Germinal center (tissue), 1 donor: ENCODE measurements around the gene PFAS.

ENCODE experiments used
- DNase-seq: peaks from one replicate; pipeline ENCODE4 v3.0.0; 2012; ENCODE audit warnings: mixed read lengths, low spot score

The PFAS gene

GRCh38 chr17:8272421-8272820, 23.3 kb downstream of the PFAS start:
- DNase-seq = no peak

GRCh38 chr17:8273884-8274444, 24.9 kb downstream of the PFAS start:
- DNase-seq = no peak

- DNase-seq = no peak
Measured at GRCh38 chr17:8274816-8275215, 25.7 kb downstream of the PFAS start.

GRCh38 chr17:8275421-8276290, 26.6 kb downstream of the PFAS start:
- DNase-seq = no peak

GRCh38 chr17:8277317-8277716, 28.2 kb downstream of the PFAS start:
- no peak for DNase-seq

- no peak for DNase-seq
Measured at GRCh38 chr17:8282345-8282744, 33.3 kb downstream of the PFAS start.

- DNase-seq = no peak
Measured at GRCh38 chr17:8283356-8283755, 34.3 kb downstream of the PFAS start.

- no peak for DNase-seq
Measured at GRCh38 chr17:8284126-8284525, 35.0 kb downstream of the PFAS start.

- no peak for DNase-seq
Measured at GRCh38 chr17:8285270-8286181, 36.4 kb downstream of the PFAS start.

- DNase-seq = no peak
Measured at GRCh38 chr17:8287651-8288335, 38.7 kb downstream of the PFAS start.

- peak; percentile 96 for DNase-seq
Measured at GRCh38 chr17:8288336-8289102, 39.4 kb downstream of the PFAS start, which contains the start of gene RANGRF. RANGRF (plus strand) TSS chr17:8288670; CDS start chr17:8288789, 119 bp downstream.

GRCh38 chr17:8289103-8289397, 40.0 kb downstream of the PFAS start:
- no peak for DNase-seq

- DNase-seq = no peak
Measured at GRCh38 chr17:8290043-8290442, 41.0 kb downstream of the PFAS start.

GRCh38 chr17:8292639-8293395, 43.7 kb downstream of the PFAS start:
- no peak for DNase-seq

- DNase-seq = no peak
Measured at GRCh38 chr17:8294361-8294760, 45.3 kb downstream of the PFAS start.

GRCh38 chr17:8294814-8295316, 45.8 kb downstream of the PFAS start:
- no peak for DNase-seq

- no peak for DNase-seq
Measured at GRCh38 chr17:8300226-8300625, 51.1 kb downstream of the PFAS start.

GRCh38 chr17:8300627-8301242, 51.6 kb downstream of the PFAS start:
- peak; percentile 84 for DNase-seq

GRCh38 chr17:8310601-8311123, 61.6 kb downstream of the PFAS start:
- no peak for DNase-seq
